Ascending aorta (tissue), 2 donors: ENCODE results near the gene KCNIP4. TPM values are rescaled to one million over a fixed set of nuclear protein-coding genes. Genes with fewer than 3 reads are reported as not detected.

Experiments
- DNase-seq, 2 donors: peaks; one replicate each; pipeline ENCODE4 v3.0.0-alpha.2; 2019; ENCODE audit warnings: low spot score in 2 of 2
- H3K27ac ChIP-seq, 2 donors: fragments of 200-600 bp; sonication (generic); one replicate each; pipeline ENCODE4 v1.5.1; 2016 to 2017; ENCODE audit warnings: mild to moderate bottlenecking in 1 of 2
- H3K27me3 ChIP-seq: fragments of 200-600 bp; sonication (generic); one replicate; pipeline ENCODE4 v1.5.1; 2017
- H3K36me3 ChIP-seq, 2 donors: fragments of 200-600 bp; sonication (generic); one replicate each; pipeline ENCODE4 v1.5.1; 2016
- H3K4me1 ChIP-seq, 2 donors: fragments of 200-600 bp; sonication (generic); one replicate each; pipeline ENCODE4 v1.5.1; 2016 to 2017; ENCODE audit warnings: mild to moderate bottlenecking in 1 of 2
- H3K4me3 ChIP-seq, 2 donors: fragments of 200-600 bp; sonication (generic); one replicate each; pipeline ENCODE4 v1.5.1; 2016 to 2017; ENCODE audit warnings: mild to moderate bottlenecking in 1 of 2
- H3K9me3 ChIP-seq, 2 donors: fragments of 200-600 bp; sonication (generic); one replicate each; pipeline ENCODE4 v1.5.1; 2016
- CTCF ChIP-seq, 3 experiments: fragments of 200-600 bp in 2 of 3; fragments of 450-650 bp in 1 of 3; sonication (generic) in 2 of 3; IDR thresholded peaks; one replicate each; pipeline ENCODE4 v1.5.1; 2016 to 2019; ENCODE audit warnings: antibody characterized with exemption in 3 of 3, mild to moderate bottlenecking in 1 of 3, moderate library complexity in 1 of 3
- intact Hi-C: fragments of 100-400 bp; cut with DNase I; formaldehyde crosslinking; loops from one replicate; pipeline ENCODE4 v1.15.1; 2023
- total RNA-seq: library from RNA; depleted of rRNA; stranded (reverse); fragments of >200 nt; gene quantifications from one replicate; pipeline ENCODE4 v1.1.0, GENCODE V29; 2016

The KCNIP4 gene
- total RNA-seq, 1 donor from 2014 or later = not detected

- H3K36me3 ChIP-seq = no peaks in the 10 kb centered on the region
- no peaks in the 10 kb centered on the region for H3K27me3 ChIP-seq
- H3K9me3 ChIP-seq = no peaks in the 10 kb centered on the region
- intact Hi-C loops = no loop called here
- no peak for TF ChIP-seq CTCF (IDR thresholded peaks at IDR 0.05)
- DNase-seq = no peak
- H3K4me1 ChIP-seq = no peaks in the 10 kb centered on the region
- no peak overlapping the region for H3K4me3 ChIP-seq
- no peak overlapping the region for H3K27ac ChIP-seq
Observed at GRCh38 chr4:21447301-21448054, 501.1 kb downstream of the KCNIP4 start.

GRCh38 chr4:21420166-21420565, 528.4 kb downstream of the KCNIP4 start:
- Histone ChIP-seq H3K4me3 (no peak overlapping the region), H3K9me3 (no peaks in the 10 kb centered on the region), H3K4me1 (no peaks in the 10 kb centered on the region), H3K27ac (no peak overlapping the region), H3K36me3 (no peaks in the 10 kb centered on the region), H3K27me3 (no peaks in the 10 kb centered on the region)
- TF ChIP-seq CTCF (IDR thresholded peaks at IDR 0.05) = no peak
- no peak for DNase-seq
- intact Hi-C loops = no loop called here

GRCh38 chr4:21415728-21416127, 532.8 kb downstream of the KCNIP4 start:
- no peaks in the 10 kb centered on the region for H3K4me1 ChIP-seq
- intact Hi-C loops = no loop called here
- TF ChIP-seq CTCF (IDR thresholded peaks at IDR 0.05) = no peak
- H3K4me3 ChIP-seq = no peak overlapping the region
- DNase-seq = no peak
- H3K36me3 ChIP-seq = no peaks in the 10 kb centered on the region
- no peaks in the 10 kb centered on the region for H3K27me3 ChIP-seq
- H3K9me3 ChIP-seq = no peaks in the 10 kb centered on the region
- H3K27ac ChIP-seq = no peak overlapping the region

GRCh38 chr4:21413807-21414370, 534.7 kb downstream of the KCNIP4 start:
- Histone ChIP-seq H3K4me3 (no peak overlapping the region), H3K27ac (no peak overlapping the region), H3K36me3 (no peaks in the 10 kb centered on the region), H3K9me3 (no peaks in the 10 kb centered on the region), H3K4me1 (no peaks in the 10 kb centered on the region), H3K27me3 (no peaks in the 10 kb centered on the region)
- no peak for DNase-seq
- no peak for TF ChIP-seq CTCF (IDR thresholded peaks at IDR 0.05)
- intact Hi-C loops = no loop called here

GRCh38 chr4:21411086-21411485, 537.5 kb downstream of the KCNIP4 start:
- TF ChIP-seq CTCF (IDR thresholded peaks at IDR 0.05) = no peak
- no peak overlapping the region for H3K4me3 ChIP-seq
- H3K9me3 ChIP-seq = no peaks in the 10 kb centered on the region
- intact Hi-C loops = no loop called here
- no peaks in the 10 kb centered on the region for H3K4me1 ChIP-seq
- no peak for DNase-seq
- H3K27me3 ChIP-seq = no peaks in the 10 kb centered on the region
- H3K36me3 ChIP-seq = no peaks in the 10 kb centered on the region
- H3K27ac ChIP-seq = no peak overlapping the region
